Stomach (tissue), 9 donors: ENCODE measurements around the gene RRAGC. TPM values are rescaled to one million over a fixed set of nuclear protein-coding genes. Genes with fewer than 3 reads are reported as not detected.
A peak's percentile ranks its signal among the peaks of the same experiment; 100 is the strongest.

ENCODE experiments used
- DNase-seq, 2 donors: peaks; one replicate each; pipeline versions ENCODE4 v3.0.0 to v3.0.0-alpha.2; 2013 to 2019
- H3K27ac ChIP-seq, 5 donors: fragments of 200-600 bp in 4 of 5; sonication (generic) in 4 of 5; one replicate each; pipeline ENCODE4 v1.5.1; 2013 to 2019; ENCODE audit warnings: mild to moderate bottlenecking in 1 of 5, moderate library complexity in 1 of 5
- H3K27me3 ChIP-seq, 3 donors: fragments of 200-600 bp; sonication (generic); one replicate each; pipeline ENCODE4 v1.5.1; 2017 to 2019; ENCODE audit warnings: mixed run types in 1 of 3
- H3K36me3 ChIP-seq, 4 donors: fragments of 200-600 bp; sonication (generic); 1 replicate in 3 of 4; 2 replicates in 1 of 4; pipeline ENCODE4 v1.5.1; 2016 to 2019
- H3K4me1 ChIP-seq, 4 donors: fragments of 200-600 bp; sonication (generic); one replicate each; pipeline ENCODE4 v1.5.1; 2016 to 2019
- H3K4me3 ChIP-seq, 4 donors: fragments of 200-600 bp; sonication (generic) in 3 of 4; one replicate each; pipeline ENCODE4 v1.5.1; 2016 to 2019; ENCODE audit warnings: mild to moderate bottlenecking in 1 of 4
- H3K9me3 ChIP-seq, 4 donors: fragments of 200-600 bp; sonication (generic); one replicate each; pipeline ENCODE4 v1.5.1; 2016 to 2019
- CTCF ChIP-seq, 7 experiments: fragments of 450-650 bp in 4 of 7; fragments of 200-600 bp in 3 of 7; sonication (generic) in 3 of 7; IDR thresholded peaks; one replicate each; pipeline ENCODE4 v1.5.1; 2016 to 2019; ENCODE audit warnings: antibody characterized with exemption in 7 of 7, control low read depth in 2 of 7, mild to moderate bottlenecking in 1 of 7
- EP300 ChIP-seq: sonication (generic); formaldehyde crosslinking; IDR thresholded peaks from one replicate; pipeline ENCODE4 v1.6.1; 2017; ENCODE audit warnings: antibody characterized with exemption
- POLR2A ChIP-seq, 4 donors: fragments of 450-650 bp; IDR thresholded peaks; one replicate each; pipeline ENCODE4 v1.6.1; 2016; ENCODE audit warnings: antibody characterized with exemption in 4 of 4, control low read depth in 2 of 4, mild to moderate bottlenecking in 1 of 4, moderate library complexity in 1 of 4
- POLR2AphosphoS5 ChIP-seq, 3 donors: sonication (generic); formaldehyde crosslinking; IDR thresholded peaks; one replicate each; pipeline ENCODE4 v1.6.1; 2016; ENCODE audit warnings: antibody characterized with exemption in 3 of 3
- WGBS, 5 donors: extraction: QIAGEN DNeasy Blood & Tissue Kit in 3 of 5; methylation state at CpG; one replicate each; pipeline versions ENCODE4 v1.1.5 to v1.1.7; 2013 to 2018; 5-methylcytosine and 5-hydroxymethylcytosine counted together
- intact Hi-C: fragments of 100-400 bp; cut with DNase I; formaldehyde crosslinking; loops from one replicate; pipeline ENCODE4 v1.15.1; 2023; ENCODE audit warnings: low total_unique reads
- polyA plus RNA-seq, 3 donors: library from polyadenylated mRNA; stranded (reverse); fragments of 200-250 nt; gene quantifications; one replicate each; pipeline ENCODE4 v1.2.3, GENCODE V29; 2013
- total RNA-seq, 5 donors: library from RNA; depleted of rRNA; stranded (reverse); fragments of >200 nt; gene quantifications; one replicate each; pipeline versions ENCODE4 v1.1.0 to v1.2.3, GENCODE V29; 2014 to 2016
- donor health status: healthy with polysubstance abuse.
- donor health status: Bipolar disorder and iron deficiency.
- donor health status: healthy.

Gene RRAGC
- total and polyA plus RNA-seq, 8 donors = 1.2 to 25.0 (median 11.2) TPM

- H3K4me3 ChIP-seq = no peak overlapping the region
- H3K36me3 ChIP-seq = no peaks in the 10 kb centered on the region
- intact Hi-C loops = no loop called here
- DNase-seq = no peak
- peaks cover 13 to 62% (median 38%) of the 10 kb centered on the region in 3 donors for H3K27me3 ChIP-seq
- no peak overlapping the region for H3K27ac ChIP-seq
- H3K9me3 ChIP-seq = peaks cover 0 to 11% (median 2%) of the 10 kb centered on the region in 4 donors
- 41 to 80% (median 52%) methylated on average over 2 of the region's 2 CpGs for WGBS, 5 donors
- TF ChIP-seq CTCF (IDR thresholded peaks at IDR 0.05) (no peak), EP300 (no peak), POLR2AphosphoS5 (IDR thresholded peaks at IDR 0.05) (no peak), POLR2A (IDR thresholded peaks at IDR 0.05) (no peak)
- H3K4me1 ChIP-seq = peaks cover 11 to 15% (median 13%) of the 10 kb centered on the region in 4 donors
Measured at GRCh38 chr1:38819516-38819915, 40.1 kb downstream of the RRAGC start.

GRCh38 chr1:38819040-38819439 is 40.5 kb downstream of the RRAGC start:
- intact Hi-C loops = no loop called here
- peaks cover 11 to 15% (median 13%) of the 10 kb centered on the region in 4 donors for H3K4me1 ChIP-seq
- WGBS, 5 donors = 30 to 47% (median 31%) methylated on average over 10 of the region's 10 CpGs

GRCh38 chr1:38818175-38818976 is 41.2 kb downstream of the RRAGC start:
- Histone ChIP-seq H3K36me3 (no peaks in the 10 kb centered on the region), H3K27me3 (peaks cover 13 to 73% (median 38%) of the 10 kb centered on the region in 3 donors), H3K4me3 (peak overlapping the region; percentile 28 to 46 (median 40)), H3K9me3 (peaks cover 0 to 11% (median 2%) of the 10 kb centered on the region in 4 donors), H3K4me1 (peaks cover 11 to 15% (median 13%) of the 10 kb centered on the region in 4 donors), H3K27ac (no peak overlapping the region)
- peak in 4 of 7 experiments; percentile 24 to 90 (median 75) for TF ChIP-seq CTCF (IDR thresholded peaks at IDR 0.05)
- no peak for TF ChIP-seq EP300
- no peak for TF ChIP-seq POLR2AphosphoS5 (IDR thresholded peaks at IDR 0.05)
- no peak for TF ChIP-seq POLR2A (IDR thresholded peaks at IDR 0.05)
- 1 to 3% (median 1%) methylated on average over 34 to 70 of the region's 70 CpGs for WGBS, 5 donors
- peak; percentile 50 to 78 for DNase-seq
- intact Hi-C loops = no loop called here

More at GRCh38 chr1:38819040-38819439, 40.5 kb downstream of the RRAGC start:
- Histone ChIP-seq H3K4me3 (no peak overlapping the region), H3K36me3 (no peaks in the 10 kb centered on the region), H3K27ac (no peak overlapping the region), H3K9me3 (peaks cover 0 to 11% (median 2%) of the 10 kb centered on the region in 4 donors), H3K27me3 (peaks cover 13 to 67% (median 38%) of the 10 kb centered on the region in 3 donors)
- TF ChIP-seq POLR2AphosphoS5 (IDR thresholded peaks at IDR 0.05) (no peak), EP300 (no peak), POLR2A (IDR thresholded peaks at IDR 0.05) (no peak), CTCF (IDR thresholded peaks at IDR 0.05) (no peak)
- no peak for DNase-seq

- Histone ChIP-seq H3K9me3 (peaks cover 0 to 11% (median 2%) of the 10 kb centered on the region in 4 donors), H3K27ac (no peak overlapping the region), H3K36me3 (no peaks in the 10 kb centered on the region), H3K4me1 (peaks cover 11 to 15% (median 13%) of the 10 kb centered on the region in 4 donors), H3K27me3 (peaks cover 13 to 72% (median 38%) of the 10 kb centered on the region in 3 donors), H3K4me3 (peak overlapping the region; percentile 28 to 46 (median 40))
- TF ChIP-seq POLR2A (IDR thresholded peaks at IDR 0.05) (no peak), CTCF (IDR thresholded peaks at IDR 0.05) (no peak), EP300 (no peak), POLR2AphosphoS5 (IDR thresholded peaks at IDR 0.05) (no peak)
- intact Hi-C loops = no loop called here
- WGBS, 5 donors = 37 to 86% (median 40%) methylated on average over 16 to 45 of the region's 45 CpGs
- no peak for DNase-seq
Measured at GRCh38 chr1:38817267-38818174, 42.1 kb downstream of the RRAGC start.
